HepG2 (cell line): ENCODE measurements around the gene TNP2. TPM values are rescaled to one million over a fixed set of nuclear protein-coding genes. Genes with fewer than 3 reads are reported as not detected.

Experiments
- ATF7 ChIP-seq, 2 experiments: fragments of 450-650 bp in 1 of 2; sonication (generic) in 1 of 2; formaldehyde crosslinking in 1 of 2; IDR thresholded peaks; 2 replicates each; pipeline versions ENCODE4 v1.4.0 to v1.6.1; 2016 to 2020; ENCODE audit warnings: antibody characterized with exemption in 1 of 2, mild to moderate bottlenecking in 1 of 2, missing genetic modification reagents in 1 of 2
- DPF2 ChIP-seq: sonication (generic); formaldehyde crosslinking; IDR thresholded peaks from 2 replicates; pipeline ENCODE4 v1.4.0; 2020; ENCODE audit warnings: mild to moderate bottlenecking, low read depth, missing genetic modification reagents, borderline replicate concordance
- FOXA1 ChIP-seq, 2 experiments: fragments of 450-650 bp in 1 of 2; sonication (generic) in 1 of 2; formaldehyde crosslinking in 1 of 2; IDR thresholded peaks; 2 replicates each; pipeline versions ENCODE4 v1.4.0 to v1.6.1; 2016 to 2020; ENCODE audit warnings: missing genetic modification reagents in 1 of 2
- GMEB1 ChIP-seq: sonication (generic); formaldehyde crosslinking; IDR thresholded peaks from 2 replicates; pipeline ENCODE4 v1.5.1; 2020; ENCODE audit warnings: missing genetic modification reagents, mild to moderate bottlenecking, borderline replicate concordance
- HMGA1 ChIP-seq: sonication (generic); formaldehyde crosslinking; conservative IDR thresholded peaks from 2 replicates; pipeline ENCODE4 v1.4.0; 2020; ENCODE audit warnings: missing genetic modification reagents
- IRX3 ChIP-seq: sonication (generic); formaldehyde crosslinking; IDR thresholded peaks from 2 replicates; pipeline ENCODE4 v1.8.1; 2023; ENCODE audit warnings: mild to moderate bottlenecking, low read depth, missing genetic modification reagents, borderline replicate concordance
- NCOR1 ChIP-seq: fragments of 200-600 bp; sonication (generic); IDR thresholded peaks from 2 replicates; pipeline ENCODE4 v1.7.0; 2017; ENCODE audit warnings: antibody characterized with exemption, low read length, borderline replicate concordance
- PAWR ChIP-seq: sonication (generic); formaldehyde crosslinking; IDR thresholded peaks from 2 replicates; pipeline ENCODE4 v1.4.0; 2020; ENCODE audit warnings: missing genetic modification reagents, mild to moderate bottlenecking, borderline replicate concordance
- POGZ ChIP-seq: sonication (generic); formaldehyde crosslinking; IDR thresholded peaks from 2 replicates; pipeline ENCODE4 v1.4.0; 2020; ENCODE audit warnings: mild to moderate bottlenecking, missing genetic modification reagents
- SAP130 ChIP-seq: IDR thresholded peaks from 2 replicates; pipeline ENCODE4 v1.6.1; 2016; ENCODE audit warnings: low read depth
- STAT6 ChIP-seq: sonication (generic); formaldehyde crosslinking; IDR thresholded peaks from 2 replicates; pipeline ENCODE4 v1.4.0; 2020; ENCODE audit warnings: missing genetic modification reagents, mild to moderate bottlenecking, borderline replicate concordance
- TARDBP ChIP-seq: sonication (generic); formaldehyde crosslinking; IDR thresholded peaks from 2 replicates; pipeline ENCODE4 v1.8.0; 2022; ENCODE audit warnings: mild to moderate bottlenecking, missing genetic modification reagents
- ZNF281 ChIP-seq: sonication (generic); formaldehyde crosslinking; IDR thresholded peaks from 2 replicates; pipeline ENCODE4 v1.4.0; 2020; ENCODE audit warnings: missing genetic modification reagents, borderline replicate concordance
- ZNF768 ChIP-seq: sonication (generic); formaldehyde crosslinking; IDR thresholded peaks from 2 replicates; pipeline ENCODE4 v1.4.0; 2020; ENCODE audit warnings: missing genetic modification reagents
- polyA plus RNA-seq, 8 experiments: library from polyadenylated mRNA; depleted of rRNA in 3 of 8; stranded (reverse) in 7 of 8; unstranded in 1 of 8; fragments of >200 nt; fragmentation: Illumina TruSeq in 4 of 8; extraction: Trizol in 4 of 8; gene quantifications; 2 replicates each; pipeline versions ENCODE4 v1.2.1 to v1.2.3, GENCODE V29; 2011 to 2016; ENCODE audit warnings: low read depth in 4 of 8, missing spikeins in 1 of 8, mixed read lengths in 1 of 8; ENCODE audit not compliant: insufficient read depth in 1 of 8
- total RNA-seq, 5 experiments: library from RNA; depleted of rRNA; stranded (reverse); fragments of >200 nt; fragmentation: Illumina TruSeq; extraction: Trizol; gene quantifications; 2 replicates each; pipeline ENCODE4 v1.2.3, GENCODE V29; 2016; ENCODE audit warnings: low read depth in 1 of 5
- TF ChIP-seq, protein P1 (sequence below): sonication (generic); formaldehyde crosslinking; conservative IDR thresholded peaks from 2 replicates; pipeline ENCODE4 v1.4.0; 2020; ENCODE audit warnings: mild to moderate bottlenecking, missing genetic modification reagents, moderate library complexity

The TNP2 gene
- total and polyA plus RNA-seq, 2 of the 13 experiments (the other 11 are each of a cell fraction or from before 2014, with no cell fraction given): not detected

DNA sequence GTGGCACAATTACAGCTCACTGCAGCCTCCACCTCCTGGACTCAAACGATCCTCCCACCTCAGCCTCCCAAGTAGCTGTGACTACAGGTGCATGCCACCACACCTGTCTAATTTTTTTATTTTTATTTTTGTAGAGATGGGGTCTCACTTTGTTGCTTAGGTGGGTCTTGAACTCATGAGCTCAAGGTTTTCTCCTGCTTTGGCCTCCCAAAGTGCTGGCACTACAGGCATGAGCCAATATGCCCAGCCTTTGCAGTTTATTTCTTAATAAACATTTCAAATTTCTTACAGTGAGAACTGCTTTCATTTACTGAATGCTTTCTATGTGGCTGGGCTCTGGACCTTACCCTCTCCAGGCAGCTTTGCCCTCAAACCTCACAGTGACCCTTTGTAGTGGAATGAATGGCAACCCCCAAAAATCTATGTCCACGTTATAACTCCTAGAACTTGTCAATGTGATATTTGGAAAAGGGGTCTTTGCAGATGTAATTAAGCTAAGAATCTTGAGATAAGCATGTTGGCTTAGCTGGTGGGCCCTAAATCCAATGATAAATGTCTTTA, 1.6 kb upstream of the TNP2 start (continued):
- TF ChIP-seq STAT6 (CRISPR knock-in tag): peak; percentile 56; the same call in 1 of the 2 replicates
- TF ChIP-seq SAP130: peak; percentile 40
- 0 out of 2 replicates have a peak, but pooled peaks have one; percentile 35 for TF ChIP-seq PAWR
- 0 out of 2 replicates have a peak, but pooled peaks have one; percentile 11 for TF ChIP-seq GMEB1 (CRISPR knock-in tag)
- 0 out of 2 replicates have a peak, but pooled peaks have one; percentile 6 for TF ChIP-seq POGZ (CRISPR knock-in tag)
- peak; percentile 68 for TF ChIP-seq TARDBP (CRISPR knock-in tag)
- peak; percentile 37; the same call in 1 of the 2 replicates for TF ChIP-seq DPF2
- TF ChIP-seq, protein P1, sequence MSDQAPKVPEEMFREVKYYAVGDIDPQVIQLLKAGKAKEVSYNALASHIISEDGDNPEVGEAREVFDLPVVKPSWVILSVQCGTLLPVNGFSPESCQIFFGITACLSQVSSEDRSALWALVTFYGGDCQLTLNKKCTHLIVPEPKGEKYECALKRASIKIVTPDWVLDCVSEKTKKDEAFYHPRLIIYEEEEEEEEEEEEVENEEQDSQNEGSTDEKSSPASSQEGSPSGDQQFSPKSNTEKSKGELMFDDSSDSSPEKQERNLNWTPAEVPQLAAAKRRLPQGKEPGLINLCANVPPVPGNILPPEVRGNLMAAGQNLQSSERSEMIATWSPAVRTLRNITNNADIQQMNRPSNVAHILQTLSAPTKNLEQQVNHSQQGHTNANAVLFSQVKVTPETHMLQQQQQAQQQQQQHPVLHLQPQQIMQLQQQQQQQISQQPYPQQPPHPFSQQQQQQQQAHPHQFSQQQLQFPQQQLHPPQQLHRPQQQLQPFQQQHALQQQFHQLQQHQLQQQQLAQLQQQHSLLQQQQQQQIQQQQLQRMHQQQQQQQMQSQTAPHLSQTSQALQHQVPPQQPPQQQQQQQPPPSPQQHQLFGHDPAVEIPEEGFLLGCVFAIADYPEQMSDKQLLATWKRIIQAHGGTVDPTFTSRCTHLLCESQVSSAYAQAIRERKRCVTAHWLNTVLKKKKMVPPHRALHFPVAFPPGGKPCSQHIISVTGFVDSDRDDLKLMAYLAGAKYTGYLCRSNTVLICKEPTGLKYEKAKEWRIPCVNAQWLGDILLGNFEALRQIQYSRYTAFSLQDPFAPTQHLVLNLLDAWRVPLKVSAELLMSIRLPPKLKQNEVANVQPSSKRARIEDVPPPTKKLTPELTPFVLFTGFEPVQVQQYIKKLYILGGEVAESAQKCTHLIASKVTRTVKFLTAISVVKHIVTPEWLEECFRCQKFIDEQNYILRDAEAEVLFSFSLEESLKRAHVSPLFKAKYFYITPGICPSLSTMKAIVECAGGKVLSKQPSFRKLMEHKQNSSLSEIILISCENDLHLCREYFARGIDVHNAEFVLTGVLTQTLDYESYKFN (CRISPR knock-in tag): peak; percentile 87
- no peak for TF ChIP-seq HMGA1 (CRISPR knock-in tag)
- TF ChIP-seq NCOR1: peak; percentile 76
- no peak for TF ChIP-seq ZNF768 (CRISPR knock-in tag)
- TF ChIP-seq ATF7 (IDR thresholded peaks at IDR 0.05): no peak
- no peak for TF ChIP-seq ATF7 (CRISPR knock-in tag; IDR thresholded peaks at IDR 0.05)
- TF ChIP-seq IRX3: 0 out of 2 replicates have a peak, but pooled peaks have one; percentile 58
- TF ChIP-seq ZNF281: peak; percentile 59; the same call in 1 of the 2 replicates
- TF ChIP-seq FOXA1 (IDR thresholded peaks at IDR 0.05): no peak
- peak; percentile 2; the same call in 1 of the 2 replicates for TF ChIP-seq FOXA1 (CRISPR knock-in tag; IDR thresholded peaks at IDR 0.05)
